Caki2 (cell line): Measurements from ENCODE around the gene ATP8B2. TPM values are rescaled to one million over a fixed set of nuclear protein-coding genes. Genes with fewer than 3 reads are reported as not detected.
"Not testable (repeated sequence)": the region's sequence is repeated elsewhere in the genome, so short reads cannot be mapped to it uniquely, and the experiment has no call there.

ENCODE experiments used
- DNase-seq: peaks from one replicate; pipeline ENCODE4 v3.0.0-alpha.2; 2015; ENCODE audit warnings: low read depth
- in situ Hi-C: cut with HindIII; loops from 2 replicates; pipeline ENCODE4 v1.10.0; 2016; ENCODE audit warnings: low sequenced_read_pairs, low pct_unique_long_range_greater_than_20kb, mixed read lengths
- total RNA-seq: library from RNA; depleted of rRNA; stranded (reverse); fragments of >200 nt; shearing (Covaris generic); gene quantifications from 2 replicates; pipeline ENCODE4 v1.2.3, GENCODE V29; 2014; ENCODE audit warnings: low replicate concordance; rRNA removed

The ATP8B2 gene, protein sequence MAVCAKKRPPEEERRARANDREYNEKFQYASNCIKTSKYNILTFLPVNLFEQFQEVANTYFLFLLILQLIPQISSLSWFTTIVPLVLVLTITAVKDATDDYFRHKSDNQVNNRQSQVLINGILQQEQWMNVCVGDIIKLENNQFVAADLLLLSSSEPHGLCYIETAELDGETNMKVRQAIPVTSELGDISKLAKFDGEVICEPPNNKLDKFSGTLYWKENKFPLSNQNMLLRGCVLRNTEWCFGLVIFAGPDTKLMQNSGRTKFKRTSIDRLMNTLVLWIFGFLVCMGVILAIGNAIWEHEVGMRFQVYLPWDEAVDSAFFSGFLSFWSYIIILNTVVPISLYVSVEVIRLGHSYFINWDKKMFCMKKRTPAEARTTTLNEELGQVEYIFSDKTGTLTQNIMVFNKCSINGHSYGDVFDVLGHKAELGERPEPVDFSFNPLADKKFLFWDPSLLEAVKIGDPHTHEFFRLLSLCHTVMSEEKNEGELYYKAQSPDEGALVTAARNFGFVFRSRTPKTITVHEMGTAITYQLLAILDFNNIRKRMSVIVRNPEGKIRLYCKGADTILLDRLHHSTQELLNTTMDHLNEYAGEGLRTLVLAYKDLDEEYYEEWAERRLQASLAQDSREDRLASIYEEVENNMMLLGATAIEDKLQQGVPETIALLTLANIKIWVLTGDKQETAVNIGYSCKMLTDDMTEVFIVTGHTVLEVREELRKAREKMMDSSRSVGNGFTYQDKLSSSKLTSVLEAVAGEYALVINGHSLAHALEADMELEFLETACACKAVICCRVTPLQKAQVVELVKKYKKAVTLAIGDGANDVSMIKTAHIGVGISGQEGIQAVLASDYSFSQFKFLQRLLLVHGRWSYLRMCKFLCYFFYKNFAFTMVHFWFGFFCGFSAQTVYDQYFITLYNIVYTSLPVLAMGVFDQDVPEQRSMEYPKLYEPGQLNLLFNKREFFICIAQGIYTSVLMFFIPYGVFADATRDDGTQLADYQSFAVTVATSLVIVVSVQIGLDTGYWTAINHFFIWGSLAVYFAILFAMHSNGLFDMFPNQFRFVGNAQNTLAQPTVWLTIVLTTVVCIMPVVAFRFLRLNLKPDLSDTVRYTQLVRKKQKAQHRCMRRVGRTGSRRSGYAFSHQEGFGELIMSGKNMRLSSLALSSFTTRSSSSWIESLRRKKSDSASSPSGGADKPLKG
- 32.6 and 41.2 TPM in 2 replicates for total RNA-seq

DNA sequence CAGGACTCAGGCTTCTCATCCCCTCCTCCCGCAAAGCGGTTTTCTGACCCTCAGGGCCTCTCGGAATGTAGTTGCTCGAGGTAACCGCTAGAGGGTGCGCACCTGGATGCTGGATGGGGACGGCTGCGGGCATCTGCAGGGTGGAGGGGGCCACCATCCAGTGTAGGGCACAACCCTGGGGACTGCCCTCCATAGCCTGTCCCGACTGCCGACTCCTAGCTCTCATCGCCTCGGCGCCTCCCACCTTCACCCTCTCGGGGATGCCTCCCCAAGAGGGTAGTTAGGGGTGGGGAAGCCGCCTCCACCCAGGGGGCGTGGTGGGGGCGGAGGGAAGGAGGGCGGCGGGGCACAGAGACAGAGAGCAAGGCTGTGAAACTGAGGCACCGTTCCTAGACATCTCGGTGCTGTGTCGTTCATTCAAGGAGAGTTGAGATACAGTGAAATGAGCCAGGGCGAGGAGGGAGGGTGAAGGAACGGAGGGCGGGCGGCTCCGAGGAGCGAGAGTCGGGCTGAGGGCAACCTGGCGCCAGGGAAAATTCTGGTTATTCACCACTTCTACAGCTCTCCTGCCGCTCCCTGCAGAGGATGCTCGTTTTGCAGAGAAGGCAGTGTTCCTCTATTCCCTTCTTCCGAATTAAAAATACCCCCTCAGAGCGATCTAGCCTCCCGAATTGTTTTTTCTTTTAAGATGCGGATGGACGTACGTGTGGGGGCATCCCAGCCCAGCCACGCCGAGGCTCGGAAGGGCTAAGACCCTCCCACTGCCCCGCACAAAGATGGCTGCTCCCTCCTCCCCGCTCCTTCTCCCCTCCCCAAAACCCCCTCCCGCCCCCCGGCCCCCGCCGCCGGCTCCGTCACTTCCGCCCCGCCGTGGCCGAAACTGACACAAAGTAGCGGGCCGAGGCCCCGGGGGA, at the start of gene ATP8B2:
Gene ATP8B2 (plus strand): TSS at position 857 of the 914 bp plus-strand sequence. CDS start 2,617 bp downstream, outside the sequence.
- DNase-seq: peak; percentile 73
- in situ Hi-C loops: no loop called here

DNA sequence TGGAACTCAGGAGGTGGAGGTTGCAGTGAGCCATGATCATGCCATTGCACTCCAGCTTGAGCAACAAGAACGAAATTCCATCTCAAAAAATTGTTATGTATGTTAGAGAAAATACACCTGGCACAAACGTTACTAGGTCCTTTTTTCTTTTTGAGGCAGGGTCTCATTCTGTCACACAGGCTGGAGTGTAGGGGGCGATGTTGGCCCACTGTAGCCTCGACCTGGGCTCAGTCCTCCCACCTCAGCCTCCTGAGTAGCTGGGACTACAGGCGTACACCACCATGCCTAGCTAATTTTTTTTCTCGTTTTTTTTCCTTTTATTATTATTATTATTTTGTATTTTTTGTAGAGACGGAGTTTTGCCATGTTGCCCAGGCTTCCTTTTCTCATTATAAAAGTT, 48.5 kb upstream of the ATP8B2 start:
- in situ Hi-C loops: no loop called here
- no peak for DNase-seq

DNA sequence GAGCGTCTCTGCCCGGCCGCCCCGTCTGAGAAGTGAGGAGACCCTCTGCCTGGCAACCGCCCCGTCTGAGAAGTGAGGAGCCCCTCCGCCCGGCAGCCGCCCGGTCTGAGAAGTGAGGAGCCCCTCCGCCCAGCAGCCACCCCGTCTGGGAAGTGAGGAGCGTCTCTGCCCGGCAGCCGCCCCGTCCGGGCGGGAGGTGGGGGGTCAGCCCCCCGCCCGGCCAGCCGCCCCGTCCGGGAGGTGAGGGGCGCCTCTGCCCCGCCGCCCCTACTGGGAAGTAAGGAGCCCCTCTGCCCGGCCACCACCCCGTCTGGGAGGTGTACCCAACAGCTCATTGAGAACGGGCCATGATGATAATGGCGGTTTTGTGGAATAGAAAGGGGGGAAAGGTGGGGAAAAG, 37.7 kb upstream of the ATP8B2 start:
- DNase-seq, in situ Hi-C loops: not testable (repeated sequence)

DNA sequence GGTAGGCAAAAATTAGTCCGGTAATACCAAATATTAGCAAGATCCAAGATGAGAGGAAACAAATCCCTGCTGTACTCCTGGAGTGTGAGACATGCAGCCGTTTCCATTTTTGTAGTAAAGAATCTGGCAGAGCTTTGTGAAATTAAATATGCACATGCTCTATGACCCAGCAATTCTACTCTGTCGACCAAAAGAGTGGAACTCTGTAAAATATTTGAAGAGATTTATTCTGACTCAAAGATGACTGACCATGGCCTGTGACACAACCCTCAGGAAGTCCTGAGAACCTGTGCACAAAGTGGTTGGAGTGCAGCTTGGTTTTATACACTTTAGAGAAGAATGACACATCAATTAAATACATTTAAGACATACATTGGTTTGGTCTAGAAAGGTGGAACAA, 36.7 kb upstream of the ATP8B2 start:
- DNase-seq: no peak
- in situ Hi-C loops: no loop called here

DNA sequence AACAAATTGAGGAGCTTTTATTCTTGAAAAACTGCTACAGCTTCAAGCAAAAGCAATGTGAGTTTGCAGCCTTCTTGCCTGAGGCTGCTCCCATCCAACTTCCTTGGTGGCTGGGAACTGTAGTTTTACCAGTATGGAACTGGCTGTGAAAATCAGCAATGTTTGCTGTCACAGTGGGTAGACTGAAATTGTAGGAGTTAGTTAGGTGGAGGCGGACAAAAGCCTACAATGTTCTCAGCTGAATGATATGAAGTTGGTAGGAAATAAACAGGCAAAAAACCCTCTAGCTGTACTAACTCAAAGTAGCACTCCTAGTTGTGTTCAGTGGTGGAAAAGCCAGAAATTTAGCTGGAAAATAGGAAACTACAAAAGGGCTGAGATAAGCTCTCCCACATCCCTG, 34.4 kb upstream of the ATP8B2 start:
- in situ Hi-C loops: no loop called here
- no peak for DNase-seq

DNA sequence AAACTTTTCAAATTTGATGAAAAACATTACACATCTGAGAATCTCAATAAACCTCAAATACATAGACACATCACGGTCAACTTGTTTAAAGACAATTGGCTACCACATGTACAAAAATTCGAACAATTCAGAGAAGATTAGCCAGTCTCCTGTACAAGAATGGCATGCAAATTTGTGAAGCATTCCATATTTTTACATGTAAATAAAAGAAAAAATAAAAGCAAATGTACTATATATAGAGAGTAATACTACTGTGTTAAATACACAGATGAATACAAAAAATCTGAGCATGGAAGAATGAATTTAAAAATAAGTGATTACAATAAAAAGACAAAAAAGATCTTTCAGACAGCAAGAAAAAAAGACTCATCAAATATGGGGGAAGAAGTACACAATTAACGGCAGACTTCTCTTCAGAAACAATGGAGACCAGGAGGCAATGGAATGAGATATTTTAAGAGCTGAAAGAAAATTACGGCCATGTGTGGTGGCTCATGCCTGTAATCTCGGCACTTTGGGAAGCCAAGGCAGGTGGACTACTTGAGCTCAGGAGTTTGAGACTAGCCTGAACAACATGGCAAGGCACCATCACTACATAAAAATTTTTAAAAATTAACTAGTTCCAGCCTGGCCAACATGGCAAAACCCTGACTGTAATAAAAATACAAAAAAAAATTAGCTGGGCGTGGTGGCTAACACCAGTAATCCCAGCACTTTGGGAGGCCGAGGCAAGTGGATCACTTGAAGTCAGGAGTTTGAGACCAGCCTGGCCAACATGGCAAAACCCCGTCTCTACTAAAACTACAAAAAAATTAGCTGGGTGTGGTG, 29.7 kb upstream of the ATP8B2 start:
- in situ Hi-C loops: no loop called here
- peak; percentile 18 for DNase-seq

DNA sequence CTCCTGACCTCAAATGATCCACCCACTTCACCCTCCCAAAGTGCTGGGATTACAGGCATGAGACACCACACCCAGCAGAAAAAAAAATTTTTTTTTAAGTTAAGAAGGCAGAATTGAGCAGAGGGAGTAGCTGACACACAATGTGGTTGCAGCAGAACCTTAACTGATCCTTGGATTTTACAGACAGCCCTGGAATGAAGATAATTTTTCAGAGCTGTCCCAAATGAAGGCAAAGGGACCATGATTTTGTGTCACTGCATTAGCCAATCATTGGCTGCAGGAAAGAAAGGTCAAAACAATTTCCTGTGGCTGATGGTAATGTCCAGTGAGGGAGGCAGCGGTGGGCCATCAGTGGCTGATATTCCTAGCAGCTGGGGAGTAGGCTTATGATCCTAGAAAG, 23.7 kb upstream of the ATP8B2 start:
- in situ Hi-C loops: no loop called here
- DNase-seq: no peak

DNA sequence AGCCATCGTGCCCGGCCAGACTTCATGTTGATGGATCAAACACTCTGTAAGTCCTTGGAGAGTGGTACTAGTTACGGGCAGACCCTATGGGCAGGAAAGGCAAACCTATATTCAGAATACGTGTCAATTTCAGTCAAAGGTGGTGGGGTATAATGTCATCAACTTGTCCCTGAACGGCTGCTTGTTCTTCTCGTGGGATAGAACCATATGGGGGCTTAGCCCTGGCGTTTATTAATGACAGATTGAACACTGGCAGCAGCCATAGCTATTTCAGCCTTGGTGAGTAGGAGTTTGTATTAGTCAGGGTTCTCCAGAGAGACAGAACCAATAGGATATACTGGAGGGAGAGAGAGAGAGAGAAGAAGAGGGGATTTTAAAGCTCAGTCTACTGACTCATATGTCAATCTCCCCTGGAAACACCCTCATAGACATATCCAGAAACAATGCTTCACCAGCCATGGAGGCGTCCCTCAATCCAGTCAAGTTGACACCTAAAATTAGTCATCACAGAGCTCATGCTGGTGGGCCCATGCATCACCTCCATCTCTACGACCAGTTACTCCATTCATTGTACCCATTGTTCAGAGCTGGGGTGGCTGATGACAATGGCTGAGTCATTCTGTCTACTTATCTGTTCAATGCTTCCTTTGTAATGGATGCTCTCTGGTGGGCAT, 20.5 kb upstream of the ATP8B2 start:
- DNase-seq: peak; percentile 18
- in situ Hi-C loops: no loop called here

DNA sequence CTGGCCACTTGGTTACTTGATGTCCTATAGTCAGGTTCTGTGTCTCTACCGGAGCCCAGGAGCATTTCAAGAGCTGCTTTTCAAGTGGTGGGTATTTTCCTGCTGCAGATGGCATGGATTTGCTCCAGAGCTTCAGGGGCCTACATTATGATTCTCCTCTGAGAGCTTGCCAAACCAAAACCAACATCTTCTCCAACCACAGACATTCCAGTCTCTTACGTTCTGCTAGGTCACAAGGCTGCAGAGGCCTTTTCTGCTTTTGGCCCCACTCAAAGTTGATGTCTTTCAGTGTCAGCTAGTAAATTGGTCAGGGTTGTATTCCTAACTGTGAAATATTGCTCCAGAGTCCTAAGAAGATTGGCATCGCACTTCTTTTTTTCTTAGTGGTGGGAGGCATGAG, 19.2 kb upstream of the ATP8B2 start:
- in situ Hi-C loops: no loop called here
- no peak for DNase-seq

DNA sequence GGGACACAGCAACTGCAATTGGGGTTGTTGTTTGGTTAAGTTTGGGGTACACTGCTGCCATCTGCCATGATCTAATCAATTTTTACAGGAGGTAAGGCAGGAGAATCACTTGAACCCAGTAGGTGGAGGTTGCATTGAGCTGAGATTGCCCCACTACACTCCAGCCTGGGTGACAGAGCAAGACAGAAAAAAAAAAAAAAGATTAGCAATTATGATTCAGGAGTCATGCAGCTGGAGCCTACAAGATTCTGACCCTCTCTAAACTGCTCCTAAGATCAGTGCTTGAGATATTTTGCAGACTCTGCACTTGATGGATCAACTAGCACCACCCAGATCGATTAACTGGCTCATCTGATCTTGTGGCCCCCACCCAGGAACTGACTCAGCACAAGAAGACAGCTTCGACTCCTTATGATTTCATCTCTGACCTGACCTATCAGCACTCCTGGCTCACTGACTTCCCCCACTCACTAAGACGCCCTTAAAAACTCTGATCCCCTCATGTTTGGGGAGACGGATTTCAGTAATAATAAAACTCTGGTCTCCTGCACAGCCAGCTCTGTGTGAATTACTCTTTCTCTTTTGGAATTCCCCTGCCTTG, 17.6 kb upstream of the ATP8B2 start:
- in situ Hi-C loops, DNase-seq: not testable (repeated sequence)

DNA sequence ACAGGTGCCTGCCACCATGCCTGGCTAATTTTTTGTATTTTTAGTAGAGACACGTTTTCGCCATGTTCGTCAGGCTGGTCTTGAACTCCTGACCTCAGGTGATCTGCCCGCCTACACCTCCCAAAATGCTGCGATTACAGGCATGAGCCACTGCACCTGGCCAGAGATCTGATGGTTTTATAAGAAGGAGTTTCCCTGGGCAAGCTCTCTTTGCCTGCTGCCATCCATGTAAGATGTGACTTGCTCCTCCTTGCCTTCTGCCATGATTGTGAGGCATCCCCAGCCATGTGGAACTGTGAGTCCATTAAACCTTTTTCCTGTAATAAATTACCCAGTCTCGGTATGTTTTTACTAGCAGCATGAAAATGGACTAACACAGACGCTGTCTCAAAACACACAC, 16.2 kb upstream of the ATP8B2 start:
- DNase-seq, in situ Hi-C loops: not testable (repeated sequence)

DNA sequence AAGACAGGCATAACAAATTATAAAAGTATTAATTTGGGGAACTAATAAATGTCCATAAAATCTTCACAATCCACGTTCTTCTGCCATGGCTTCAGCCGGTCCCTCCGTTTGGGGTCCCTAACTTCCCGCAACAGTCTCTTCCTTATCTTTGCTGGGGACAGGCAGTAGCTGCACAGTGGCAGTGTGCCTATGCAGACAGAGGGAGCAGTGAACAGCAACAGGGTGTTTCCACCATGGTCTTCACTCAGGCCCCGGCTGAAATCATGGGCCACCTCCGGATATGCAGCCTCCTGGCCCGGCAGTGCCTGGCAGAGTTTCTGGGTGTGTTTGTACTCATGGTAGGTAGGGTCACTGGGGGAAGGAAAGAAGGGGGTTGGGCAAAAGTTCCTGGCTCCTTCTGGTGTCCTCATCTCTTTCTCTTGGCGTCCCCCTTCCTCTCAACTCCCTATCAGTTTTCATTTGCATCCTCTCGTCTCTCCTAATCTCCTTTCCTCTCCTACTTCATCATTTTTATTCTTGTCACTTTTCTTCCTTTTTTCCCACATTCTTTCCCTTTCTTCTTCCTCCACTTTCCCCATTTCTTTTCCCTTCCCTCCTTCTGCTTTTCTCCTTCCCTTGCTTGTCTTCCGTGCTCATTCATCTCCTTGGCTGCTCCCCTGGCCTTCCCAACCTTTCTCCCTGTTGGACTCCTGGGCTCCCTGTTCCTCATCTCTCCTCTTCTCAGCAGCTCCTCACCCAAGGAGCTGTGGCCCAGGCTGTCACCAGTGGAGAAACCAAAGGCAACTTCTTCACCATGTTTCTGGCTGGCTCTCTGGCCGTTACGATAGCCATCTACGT, 12.9 kb upstream of the ATP8B2 start:
- not testable (repeated sequence) for DNase-seq

DNA sequence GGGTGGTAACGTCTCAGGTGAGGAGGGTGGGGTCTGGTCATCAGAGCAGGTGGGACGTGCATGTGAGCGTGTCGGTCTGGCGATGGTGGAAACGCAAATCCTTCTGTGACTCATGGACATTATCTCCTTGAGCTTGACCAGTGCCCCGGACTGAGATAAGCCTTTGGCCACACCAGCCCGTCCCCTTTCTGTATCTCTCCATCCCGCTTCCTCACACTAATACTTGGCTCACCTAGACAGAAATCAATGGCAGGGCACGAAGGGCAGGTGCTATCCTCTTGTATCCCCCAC, 12.3 kb upstream of the ATP8B2 start:
- DNase-seq: no peak
- in situ Hi-C loops: no loop called here

More for the DNA sequence above, 12.9 kb upstream of the ATP8B2 start:
- in situ Hi-C loops: not testable (repeated sequence)

DNA sequence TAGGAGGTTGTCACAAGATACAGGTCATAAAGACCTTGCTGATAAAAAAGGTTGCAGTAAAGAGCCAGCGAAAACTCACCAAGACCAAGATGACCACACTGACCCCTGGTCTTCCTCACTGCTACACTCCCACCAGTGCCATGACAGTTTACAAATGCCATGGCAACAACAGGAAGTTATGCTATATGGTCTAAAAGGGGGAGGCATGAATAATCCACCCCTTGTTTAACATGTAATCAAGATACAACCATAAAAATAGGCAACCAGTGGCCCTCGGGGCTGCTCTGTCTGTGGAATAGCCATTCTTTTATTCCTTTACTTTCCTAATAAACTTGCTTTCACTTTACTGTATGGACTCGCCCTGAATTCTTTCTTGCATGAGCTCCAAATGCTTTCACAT, 11.1 kb upstream of the ATP8B2 start:
- in situ Hi-C loops, DNase-seq: not testable (repeated sequence)

DNA sequence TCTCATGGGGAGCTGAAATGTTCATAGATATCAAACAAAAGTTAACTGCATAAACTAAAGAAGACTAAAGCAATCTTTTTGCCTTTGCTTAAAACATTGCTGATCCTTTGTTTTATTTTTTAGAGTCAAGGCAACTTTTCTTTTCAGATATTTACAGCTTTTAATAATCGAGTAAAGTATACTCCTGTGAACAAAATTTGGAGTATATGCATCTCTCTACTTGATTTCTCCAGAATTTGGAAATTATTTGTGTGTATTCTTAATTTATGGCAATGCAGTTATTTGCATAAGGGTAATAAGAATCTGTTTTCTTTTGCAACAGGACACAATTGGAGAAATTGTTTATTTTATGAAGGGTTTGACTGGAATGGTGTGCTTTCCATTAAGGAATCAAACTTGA, 8.6 kb upstream of the ATP8B2 start:
- no peak for DNase-seq
- in situ Hi-C loops: no loop called here
